GM21529 (cell line): ENCODE data around the gene ALAS1.

ENCODE experiments used
- ATAC-seq: cut with Tn5 transposase; IDR thresholded peaks from one replicate; pipeline ENCODE4 v1.9.1; 2021; ENCODE audit not compliant: unreplicated experiment

Gene ALAS1

DNA sequence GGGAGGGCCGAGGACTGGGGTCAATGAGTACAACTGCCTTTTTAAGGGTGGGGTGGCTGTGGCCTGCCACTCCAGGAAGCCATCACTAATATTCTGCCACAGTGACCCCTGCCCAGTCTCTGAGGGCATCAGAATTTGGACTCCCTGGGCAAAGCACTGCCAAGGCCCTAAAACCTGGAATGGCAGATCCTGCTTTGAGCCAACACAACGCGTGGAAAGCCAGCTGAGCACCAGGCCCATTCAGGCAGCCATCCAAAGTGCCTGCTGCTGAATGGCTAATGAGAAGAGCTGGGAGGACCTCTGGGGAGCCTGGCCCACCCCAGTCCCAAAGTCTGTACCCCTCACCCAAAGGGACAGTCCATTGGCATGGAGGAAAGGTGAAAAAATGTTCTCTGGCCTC lies 36.0 kb downstream of the ALAS1 start:
- ATAC-seq, result no peak

DNA sequence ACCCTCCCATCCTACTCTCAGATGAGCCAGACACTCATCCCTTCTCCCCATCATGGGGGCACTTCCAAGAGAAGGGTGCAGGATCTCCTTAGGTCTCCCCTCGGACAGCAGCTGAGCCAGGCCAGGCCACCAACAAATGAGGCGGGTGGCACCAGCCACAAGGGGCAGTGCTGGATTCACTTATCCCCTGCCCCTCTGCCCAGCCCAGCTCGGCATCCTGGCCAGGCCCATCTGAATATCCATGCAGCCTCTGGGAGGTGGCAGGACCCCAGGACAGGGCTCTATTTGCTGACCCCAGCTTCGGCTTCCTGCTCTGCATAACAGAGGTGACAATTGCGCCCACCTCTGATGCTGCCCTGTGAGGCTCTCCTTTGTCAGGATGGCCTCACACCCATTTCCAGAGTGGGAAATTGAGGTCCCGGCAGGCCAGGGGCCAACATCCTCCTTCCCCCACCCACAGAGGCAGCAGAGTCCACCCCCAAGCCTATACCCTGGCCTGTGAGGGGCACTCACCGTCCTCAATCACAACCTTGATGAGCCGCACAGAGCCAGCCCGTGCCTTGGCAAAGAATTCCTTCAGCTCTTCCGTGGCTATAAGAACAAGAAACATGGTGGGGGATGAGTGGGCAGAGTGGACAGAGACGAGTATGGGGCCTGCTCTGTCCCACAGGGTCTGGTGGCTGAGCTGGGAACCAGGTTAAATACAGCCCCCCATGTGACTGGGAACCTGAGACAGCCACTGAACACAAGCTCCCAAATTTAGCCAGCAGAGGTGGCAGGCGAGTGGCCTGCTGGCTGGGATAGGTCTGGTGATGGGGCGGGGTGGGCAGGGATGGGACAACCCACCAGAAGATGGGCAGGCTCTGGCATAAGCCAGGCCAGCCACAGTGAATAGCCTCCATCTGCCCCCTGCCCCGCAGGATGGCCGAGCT lies 36.8 kb downstream of the ALAS1 start:
- no peak for ATAC-seq

DNA sequence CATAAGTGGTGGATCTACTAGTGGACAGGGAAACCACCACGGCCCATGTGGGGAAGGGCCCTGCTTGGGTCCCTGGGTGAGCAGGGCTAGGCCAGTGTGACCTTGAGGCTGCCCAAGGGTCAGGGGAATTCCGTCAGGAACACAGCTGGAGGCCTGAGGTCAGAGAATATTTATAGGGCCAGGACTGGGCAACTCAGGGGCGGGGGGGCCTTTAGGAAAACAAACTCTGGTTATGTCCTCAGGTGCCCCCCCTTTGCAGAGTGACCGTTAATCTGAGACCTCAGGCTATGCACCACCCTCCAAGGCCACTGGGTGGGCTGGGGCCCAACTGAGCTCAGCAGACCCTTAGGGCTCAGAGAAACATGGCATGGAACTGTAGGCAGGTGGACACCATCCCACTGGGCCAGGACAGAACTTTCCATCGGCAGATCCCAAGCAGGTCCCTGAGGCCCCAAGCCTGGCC lies 38.5 kb downstream of the ALAS1 start:
- ATAC-seq, result no peak

DNA sequence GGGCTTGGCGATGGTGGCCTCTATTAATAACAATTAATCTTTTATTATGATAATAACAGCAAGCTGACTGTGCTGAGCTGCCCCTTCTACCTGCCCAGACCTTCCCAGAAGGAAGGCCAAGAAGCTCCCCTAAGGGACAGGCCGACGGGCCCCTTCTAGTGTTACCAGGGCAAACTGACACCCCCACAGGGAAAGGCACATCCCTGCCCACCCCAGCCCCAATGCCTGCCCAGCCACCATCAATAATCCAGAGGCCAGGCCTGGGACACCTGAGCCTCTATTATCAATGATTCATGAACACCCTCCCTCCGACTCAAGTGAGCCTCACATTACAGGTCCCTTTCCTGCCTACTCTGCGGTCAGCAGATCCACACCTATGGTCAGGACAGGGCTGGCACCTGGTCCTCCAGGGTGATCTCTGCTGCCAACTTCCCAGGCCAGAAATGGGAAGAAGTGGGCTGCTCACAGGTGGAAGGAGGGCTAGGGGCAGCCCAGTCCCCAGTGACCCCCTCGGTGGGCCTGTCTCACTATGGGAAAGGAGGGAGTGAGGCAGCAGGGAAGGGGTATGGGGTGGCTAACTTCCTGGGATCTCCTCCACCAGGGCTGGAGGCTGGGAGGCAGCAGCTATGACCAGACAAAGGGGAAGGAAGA lies 39.2 kb downstream of the ALAS1 start:
- ATAC-seq, result no peak

DNA sequence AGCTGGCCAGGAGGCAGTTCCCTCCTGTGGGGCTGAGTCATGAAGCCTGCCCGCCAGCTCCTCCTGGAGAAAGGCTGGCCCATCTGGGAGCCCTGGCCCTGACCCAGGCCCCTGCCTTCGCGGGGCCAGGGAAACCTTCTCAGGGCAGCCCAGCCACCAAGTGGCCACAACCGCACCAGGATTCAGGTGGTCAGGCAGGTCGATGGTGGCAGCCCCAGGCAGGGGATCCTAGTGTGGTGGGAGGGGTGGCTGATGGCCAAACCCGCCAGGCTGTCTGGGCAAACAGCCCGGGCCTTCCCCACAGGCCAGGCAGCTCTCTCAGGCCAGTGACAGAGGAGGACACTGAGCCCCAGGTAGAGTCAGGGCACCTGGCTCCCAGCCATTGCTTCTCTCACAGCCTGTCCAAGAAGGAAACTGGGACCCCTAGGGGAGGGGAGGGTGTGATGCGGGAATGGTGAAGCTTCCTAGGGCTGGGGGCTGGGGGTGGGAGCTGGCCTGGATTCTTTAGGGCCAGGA lies 39.8 kb downstream of the ALAS1 start:
- no peak for ATAC-seq

DNA sequence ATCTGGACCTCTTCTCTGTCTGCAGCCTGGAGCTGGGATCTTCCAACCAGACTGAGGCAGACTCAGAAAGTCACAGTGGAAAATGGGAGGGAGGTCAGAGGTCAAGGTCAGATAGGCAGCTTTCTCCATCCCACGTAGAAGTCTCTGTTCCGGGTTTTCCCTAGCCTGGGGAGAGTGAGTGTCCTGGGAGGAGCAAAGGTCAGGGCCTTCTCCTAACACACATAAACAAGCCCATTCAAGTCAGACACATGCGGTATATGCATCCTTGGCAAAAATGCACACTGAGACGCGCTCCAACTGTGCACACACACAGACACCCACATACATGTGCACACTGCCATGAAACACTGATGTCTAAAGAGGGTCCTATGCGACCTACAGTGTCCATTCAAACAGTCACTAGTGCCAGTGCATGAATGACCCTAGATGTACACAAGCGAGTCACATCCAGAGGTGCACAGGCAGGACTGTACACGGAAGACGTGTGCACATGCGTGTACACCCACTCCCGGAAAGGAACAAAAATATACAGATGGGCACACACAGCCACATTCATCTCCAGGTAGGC lies 40.3 kb downstream of the ALAS1 start:
- peak; percentile 10 for ATAC-seq

DNA sequence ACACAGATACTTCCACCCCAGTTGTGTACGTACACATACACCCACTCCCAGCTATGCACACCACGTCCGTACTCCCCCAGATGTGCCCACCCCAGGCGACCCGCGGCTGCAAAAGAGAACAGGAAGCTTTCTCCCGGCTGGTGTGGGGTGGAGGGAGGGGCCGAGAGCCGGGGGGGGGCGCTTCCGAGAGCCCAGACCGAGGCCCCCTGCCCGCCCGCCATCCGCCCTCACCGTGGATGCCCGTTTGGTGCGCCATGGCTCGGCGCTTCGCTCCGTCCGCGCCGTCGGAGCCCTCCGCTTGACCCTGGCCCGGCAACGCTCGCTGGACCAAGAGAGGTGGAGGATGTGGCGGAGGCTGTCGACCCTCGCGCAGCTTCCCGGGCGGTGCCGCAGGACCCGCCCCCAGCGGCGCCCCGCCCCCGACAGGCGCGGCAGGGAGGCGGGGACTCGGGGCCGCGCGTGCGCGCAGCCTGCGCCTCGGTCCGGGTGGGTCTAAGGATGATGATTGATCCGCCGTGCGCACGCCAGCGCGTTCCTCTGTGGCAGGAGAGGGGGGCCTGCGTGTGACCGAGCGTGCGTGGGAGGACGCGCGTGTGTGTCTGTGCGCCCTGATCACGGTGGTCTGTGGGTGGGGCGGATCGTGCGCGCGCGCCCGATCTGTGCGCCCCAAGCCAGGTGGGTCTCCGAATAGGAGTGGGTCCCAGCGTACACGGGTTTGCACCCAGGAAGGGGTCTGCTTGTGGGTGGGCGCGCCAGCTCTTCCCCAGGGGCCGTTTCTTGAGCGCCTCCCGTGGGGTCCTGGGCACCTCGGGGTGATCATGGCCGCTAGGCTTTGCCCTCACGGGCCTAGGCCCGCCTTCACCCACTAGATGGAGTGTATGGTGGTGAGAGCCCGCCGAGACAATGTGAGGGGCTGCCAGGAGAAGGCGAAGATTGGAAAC lies 41.1 kb downstream of the ALAS1 start, which contains the start of gene TWF2:
Gene TWF2, minus strand, starts transcription at position 398 of the 941 bp plus-strand sequence. Its CDS starts 142 bp downstream, at position 256.
- ATAC-seq, result peak; percentile 66

DNA sequence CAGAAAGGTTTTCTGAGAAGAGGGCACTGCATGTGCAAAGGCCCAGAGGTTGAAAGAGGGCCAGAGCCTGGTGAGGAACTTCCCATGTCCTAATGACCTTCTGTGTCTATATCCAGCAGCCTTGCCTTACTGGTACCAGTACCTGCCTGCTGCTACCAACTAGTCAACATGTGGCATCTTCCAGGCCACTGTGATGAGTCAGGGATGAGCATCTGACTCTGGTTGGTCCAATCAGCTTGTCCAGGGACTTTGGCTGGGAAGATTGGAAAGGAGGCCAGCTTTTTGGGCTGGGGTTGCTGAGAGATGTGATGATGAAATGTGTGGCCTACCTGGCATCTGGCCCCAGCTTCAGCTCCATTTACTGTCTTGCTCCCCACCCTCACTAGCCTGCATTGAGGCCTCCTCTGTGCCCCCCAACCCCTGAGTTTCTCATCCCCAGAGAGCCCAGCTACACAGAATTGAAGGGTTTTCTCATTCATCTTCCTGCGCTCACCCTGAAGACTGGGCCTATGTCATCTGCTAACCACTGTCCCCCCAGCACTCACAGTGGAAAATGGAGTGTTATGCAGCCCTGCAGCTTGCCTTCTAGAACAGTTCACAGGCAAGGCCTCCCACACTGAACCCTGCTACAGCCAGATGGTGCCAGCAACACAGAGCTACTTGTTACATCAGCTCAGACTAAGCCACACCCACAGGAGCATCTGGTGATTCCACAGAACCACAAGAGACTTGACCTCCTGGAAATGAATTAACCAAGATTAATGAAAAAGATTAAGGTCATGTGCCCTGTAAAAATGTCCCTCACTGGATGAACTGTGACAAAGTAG lies 42.3 kb downstream of the ALAS1 start:
- ATAC-seq, result no peak

DNA sequence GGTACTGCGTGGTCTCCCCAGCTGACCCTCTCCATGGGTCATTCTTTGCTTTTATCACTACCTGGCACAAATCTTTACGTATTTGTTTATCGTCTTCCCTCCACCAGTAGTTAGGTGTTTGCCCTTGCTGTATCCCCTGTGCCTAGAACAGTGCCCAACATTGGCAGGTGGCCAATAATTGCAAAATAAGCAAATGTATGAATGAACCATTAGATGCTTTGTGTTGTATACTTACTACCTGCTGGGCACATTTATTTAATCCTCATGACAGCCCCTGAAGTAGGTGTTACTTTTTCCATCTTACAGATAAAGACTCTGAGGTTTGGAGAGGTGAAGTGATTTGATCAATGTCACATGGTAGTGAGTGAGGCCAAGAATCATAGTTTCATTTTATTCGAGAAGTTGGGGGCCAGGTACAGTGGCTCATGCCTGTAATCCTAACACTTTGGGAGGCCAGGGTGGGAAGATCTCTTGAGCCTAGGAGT lies 43.0 kb downstream of the ALAS1 start:
- ATAC-seq, result no peak

DNA sequence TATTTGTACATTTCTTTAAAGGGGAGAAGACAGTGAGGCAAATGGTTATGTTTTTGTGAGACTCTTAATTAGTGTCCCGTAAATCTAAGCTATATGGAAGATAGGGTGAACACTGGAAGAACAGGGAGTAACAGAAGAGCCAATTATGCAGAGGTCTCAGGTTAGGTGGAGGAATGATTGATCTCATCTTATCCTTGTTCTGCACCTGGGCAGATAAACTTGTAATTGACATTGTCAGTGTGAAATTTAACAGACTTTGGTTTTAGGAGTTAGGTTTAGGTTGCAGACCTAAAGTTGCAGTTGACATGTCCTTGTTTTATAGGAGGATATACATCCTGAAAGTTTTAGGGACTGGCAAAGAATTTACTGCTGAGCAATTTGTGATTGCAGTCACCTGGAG lies 44.1 kb downstream of the ALAS1 start:
- no peak for ATAC-seq

DNA sequence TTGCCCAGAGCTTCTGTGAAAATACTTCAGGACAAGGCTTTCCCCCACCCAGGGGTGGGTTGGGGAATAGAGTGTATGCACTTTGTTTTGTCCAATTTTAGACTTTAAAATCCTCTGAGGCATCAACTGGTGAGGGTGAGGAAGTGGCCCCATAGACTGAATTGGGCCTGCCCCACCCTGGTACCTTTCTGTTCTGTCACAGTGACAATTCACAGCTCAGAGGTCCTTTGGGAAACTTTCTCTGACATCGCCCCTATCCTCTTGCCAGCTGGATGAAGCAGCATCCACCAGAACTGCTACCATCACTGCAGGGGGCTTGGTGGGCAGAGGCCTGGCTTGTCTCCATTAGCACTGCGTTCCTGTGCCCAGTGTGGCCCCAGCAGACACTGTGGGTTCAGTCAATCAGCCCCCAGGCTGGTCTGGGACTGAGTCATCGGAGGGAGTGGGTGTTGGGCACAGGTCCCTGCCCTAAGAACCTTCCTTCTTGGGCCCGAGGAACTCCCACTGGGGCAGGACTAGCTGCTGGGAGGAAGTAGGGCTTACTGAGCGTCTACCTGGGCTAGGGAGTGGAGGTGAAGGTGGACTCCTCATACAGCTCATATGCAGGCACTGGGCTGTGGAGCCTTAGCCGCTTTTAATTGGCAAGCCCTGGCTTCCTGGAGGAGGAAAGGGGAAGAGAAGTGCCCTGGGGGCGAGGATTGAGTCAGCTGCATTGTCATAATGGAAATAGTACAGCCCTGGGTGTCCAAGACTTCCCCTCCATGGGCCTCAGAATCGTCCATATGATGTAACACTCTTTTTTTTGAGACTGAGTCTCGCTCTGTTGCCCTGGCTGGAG lies 46.0 kb downstream of the ALAS1 start:
- ATAC-seq, result peak; percentile 39

DNA sequence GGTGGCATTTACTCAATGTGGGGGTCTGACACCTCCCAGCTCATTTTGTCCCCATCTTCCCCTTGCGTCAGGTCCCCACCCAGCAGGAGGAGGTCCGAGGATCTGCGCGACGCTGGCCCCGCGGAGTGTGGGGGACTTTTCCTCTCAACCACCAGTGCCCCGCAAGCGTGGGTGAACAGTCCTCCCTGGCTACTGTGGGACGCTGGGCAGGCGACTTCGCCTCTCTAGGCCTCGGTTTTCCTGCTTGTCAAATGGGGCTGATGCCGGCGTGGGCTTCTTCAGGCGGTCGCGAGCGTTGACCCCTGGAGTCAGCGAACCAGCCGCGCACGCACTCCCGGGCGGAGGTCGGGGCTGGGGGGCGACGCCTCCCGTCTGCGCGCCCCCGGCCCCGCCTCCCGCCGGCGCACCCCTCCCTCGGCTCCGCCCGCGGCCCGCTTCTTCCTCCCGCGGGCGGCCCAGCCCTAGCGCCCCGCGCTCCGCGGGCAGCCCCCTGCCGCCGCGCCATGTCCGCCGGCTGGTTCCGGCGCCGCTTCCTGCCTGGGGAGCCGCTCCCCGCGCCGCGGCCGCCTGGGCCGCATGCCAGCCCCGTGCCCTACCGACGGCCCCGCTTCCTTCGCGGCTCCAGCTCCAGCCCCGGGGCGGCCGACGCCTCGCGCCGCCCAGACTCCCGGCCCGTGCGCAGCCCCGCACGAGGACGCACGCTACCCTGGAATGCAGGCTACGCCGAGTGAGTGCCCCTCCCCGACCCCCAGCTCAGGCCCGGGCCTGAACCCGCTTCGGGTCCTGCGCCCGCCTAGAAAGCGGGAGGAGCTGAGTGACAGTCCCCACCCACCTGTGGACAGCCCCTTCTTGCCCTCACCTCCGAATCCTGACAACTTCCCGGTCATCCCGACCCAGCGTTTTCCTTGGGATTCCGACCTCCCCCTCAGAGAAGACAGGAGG lies 47.6 kb downstream of the ALAS1 start, which contains the start of gene PPM1M:
Gene PPM1M, plus strand, starts transcription at position 438 of the 942 bp plus-strand sequence. Its CDS starts 66 bp downstream, at position 504.
- no peak for ATAC-seq

DNA sequence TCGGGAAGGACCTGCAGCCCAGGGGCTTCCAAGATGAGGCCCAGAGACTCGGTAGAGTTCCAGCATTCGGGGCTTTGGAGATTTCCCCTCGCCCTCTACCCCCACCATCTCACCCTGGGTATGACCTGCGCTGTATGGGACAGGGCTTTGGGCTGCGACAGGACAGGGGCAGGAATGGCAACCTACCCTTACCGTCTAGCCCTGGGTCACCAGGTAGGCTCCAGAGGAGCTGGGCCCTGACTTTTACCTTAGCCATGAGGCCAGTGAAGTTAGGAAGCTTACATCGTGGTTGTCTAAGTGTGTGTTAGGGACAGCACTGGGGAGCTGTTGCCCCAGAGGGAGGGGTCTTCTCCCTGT lies 48.3 kb downstream of the ALAS1 start:
- no peak for ATAC-seq

DNA sequence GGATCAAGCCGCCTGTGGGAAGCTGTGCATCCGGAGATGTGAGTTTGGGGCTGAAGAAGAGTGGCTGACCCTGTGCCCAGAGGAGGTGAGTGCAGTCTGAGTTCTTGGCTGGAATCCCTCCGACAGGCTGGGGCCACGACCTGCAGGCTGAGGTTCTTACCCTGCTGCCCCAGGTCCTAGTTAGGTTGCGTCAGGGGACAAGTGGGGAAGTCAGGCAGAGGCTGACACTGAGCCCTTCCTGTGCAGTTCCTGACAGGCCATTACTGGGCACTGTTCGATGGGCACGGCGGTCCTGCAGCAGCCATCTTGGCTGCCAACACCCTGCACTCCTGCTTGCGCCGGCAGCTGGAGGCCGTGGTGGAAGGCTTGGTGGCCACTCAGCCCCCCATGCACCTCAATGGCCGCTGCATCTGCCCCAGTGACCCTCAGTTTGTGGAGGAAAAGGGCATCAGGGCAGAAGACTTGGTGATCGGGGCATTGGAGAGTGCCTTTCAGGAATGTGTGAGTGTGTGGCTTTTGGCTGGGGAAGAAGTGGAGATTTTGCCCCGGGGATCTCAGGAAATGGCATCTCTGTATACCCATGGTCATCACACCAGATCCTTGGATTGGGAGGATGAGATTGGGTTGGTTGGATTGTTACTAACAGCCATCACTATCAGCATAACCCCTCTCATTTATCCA lies 48.9 kb downstream of the ALAS1 start:
- no peak for ATAC-seq

DNA sequence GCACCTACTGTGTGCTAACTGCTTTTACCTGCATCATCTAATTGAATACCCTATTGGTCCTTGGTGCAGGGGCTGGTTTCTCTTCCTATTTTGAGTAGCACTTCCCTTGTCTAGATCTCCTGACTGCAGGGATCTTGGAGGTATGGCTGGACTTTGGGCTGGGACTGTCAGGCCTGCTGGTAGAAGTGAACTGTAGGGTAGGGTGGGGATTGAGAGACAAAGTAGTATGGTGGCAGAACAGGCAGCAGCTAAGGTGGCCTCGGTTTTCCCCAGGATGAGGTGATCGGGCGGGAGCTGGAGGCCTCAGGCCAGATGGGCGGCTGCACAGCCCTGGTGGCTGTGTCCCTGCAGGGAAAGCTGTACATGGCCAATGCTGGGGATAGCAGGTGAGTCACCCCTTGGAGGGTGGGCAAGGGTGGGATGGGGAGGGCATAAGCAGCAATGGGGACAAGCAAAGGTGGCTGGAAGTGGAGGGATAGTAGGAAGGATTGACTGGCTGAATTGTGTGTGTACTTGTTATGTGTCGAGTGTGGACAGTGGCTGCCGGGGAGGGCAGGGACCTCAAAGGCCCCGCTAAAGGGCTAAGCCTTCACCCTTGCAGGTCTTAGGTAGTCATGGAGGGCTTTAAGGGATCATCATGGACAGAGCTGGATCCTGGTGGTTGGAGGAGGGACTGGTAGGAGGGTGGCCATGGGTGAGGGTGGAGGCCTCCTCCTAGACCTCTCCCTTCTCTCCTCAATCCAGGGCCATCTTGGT lies 49.6 kb downstream of the ALAS1 start:
- ATAC-seq, result no peak

DNA sequence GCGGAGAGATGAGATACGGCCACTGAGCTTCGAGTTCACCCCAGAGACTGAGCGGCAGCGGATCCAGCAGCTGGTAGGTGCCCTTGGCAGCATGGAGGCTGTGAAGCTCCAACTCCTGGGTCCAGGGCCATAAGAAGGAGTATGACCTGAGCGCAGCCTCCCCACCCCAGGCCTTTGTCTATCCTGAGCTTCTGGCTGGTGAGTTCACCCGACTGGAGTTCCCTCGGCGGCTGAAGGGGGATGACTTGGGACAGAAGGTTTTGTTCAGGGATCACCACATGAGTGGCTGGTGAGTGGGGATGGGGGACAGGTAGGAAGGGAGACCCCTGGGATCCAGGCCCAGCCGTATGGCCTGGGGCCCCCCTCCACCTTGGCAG lies 50.2 kb downstream of the ALAS1 start:
- no peak for ATAC-seq
